Epithelial cell of esophagus (primary cell): ENCODE measurements around the gene KIF2A.

Experiments used
- DNase-seq: peaks from one replicate; pipeline ENCODE4 v3.0.0; 2010; ENCODE audit warnings: low read depth
- H3K4me3 ChIP-seq: 2 replicates; pipeline ENCODE4 v1.5.1; 2011; ENCODE audit warnings: mild to moderate bottlenecking, low read length, control low read depth
- TF ChIP-seq, protein P1 (sequence below): IDR thresholded peaks from 2 replicates; pipeline ENCODE4 v1.5.1; 2011; ENCODE audit warnings: low read depth, mild to moderate bottlenecking, low read length, control low read depth, inconsistent platforms; ENCODE audit not compliant: insufficient read depth; ENCODE audit errors: missing control alignments

The KIF2A gene

DNA sequence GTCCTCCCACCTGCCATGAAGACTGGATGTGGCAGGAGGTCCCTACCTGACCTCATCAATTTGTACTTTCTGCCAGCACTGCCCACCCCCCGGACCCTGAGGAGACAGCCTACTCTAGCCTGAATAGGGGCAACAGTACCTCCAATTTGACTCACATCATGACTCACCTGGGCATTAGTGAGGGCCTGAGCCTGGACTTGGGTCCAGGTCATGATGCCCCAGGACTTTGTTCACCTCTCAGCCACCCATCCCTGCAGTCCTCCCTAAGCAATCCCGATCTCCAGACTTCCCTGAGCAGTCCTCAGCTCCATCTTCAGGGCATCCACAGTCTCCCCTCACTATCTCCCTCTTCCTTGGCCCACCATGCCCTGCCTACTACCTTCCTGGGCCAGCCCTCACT, 28.1 kb downstream of the KIF2A start:
- no peak overlapping the region for H3K4me3 ChIP-seq
- TF ChIP-seq, protein P1, sequence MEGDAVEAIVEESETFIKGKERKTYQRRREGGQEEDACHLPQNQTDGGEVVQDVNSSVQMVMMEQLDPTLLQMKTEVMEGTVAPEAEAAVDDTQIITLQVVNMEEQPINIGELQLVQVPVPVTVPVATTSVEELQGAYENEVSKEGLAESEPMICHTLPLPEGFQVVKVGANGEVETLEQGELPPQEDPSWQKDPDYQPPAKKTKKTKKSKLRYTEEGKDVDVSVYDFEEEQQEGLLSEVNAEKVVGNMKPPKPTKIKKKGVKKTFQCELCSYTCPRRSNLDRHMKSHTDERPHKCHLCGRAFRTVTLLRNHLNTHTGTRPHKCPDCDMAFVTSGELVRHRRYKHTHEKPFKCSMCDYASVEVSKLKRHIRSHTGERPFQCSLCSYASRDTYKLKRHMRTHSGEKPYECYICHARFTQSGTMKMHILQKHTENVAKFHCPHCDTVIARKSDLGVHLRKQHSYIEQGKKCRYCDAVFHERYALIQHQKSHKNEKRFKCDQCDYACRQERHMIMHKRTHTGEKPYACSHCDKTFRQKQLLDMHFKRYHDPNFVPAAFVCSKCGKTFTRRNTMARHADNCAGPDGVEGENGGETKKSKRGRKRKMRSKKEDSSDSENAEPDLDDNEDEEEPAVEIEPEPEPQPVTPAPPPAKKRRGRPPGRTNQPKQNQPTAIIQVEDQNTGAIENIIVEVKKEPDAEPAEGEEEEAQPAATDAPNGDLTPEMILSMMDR = no peak
- DNase-seq = no peak

DNA sequence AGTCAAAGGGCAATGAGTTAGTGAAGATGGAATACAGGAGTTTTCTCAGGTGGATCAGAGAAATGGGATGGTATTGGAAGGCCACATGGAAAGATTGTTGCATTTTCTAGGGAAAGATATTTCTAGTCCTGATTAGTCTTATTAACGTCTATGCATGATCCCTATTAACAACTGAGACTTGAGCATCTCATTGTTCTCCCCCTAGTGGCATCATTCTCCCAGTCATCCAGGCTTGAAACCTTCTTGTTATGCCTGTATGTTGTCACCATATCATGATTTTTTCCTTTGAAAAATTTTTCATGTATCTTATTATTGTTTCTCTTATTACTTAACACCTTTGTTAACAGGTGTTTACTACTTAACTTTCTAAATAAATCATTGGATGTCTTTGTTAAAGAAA, 34.4 kb downstream of the KIF2A start:
- no peak overlapping the region for H3K4me3 ChIP-seq
- TF ChIP-seq, protein P1 = peak; percentile 60
- DNase-seq = peak; percentile 65

DNA sequence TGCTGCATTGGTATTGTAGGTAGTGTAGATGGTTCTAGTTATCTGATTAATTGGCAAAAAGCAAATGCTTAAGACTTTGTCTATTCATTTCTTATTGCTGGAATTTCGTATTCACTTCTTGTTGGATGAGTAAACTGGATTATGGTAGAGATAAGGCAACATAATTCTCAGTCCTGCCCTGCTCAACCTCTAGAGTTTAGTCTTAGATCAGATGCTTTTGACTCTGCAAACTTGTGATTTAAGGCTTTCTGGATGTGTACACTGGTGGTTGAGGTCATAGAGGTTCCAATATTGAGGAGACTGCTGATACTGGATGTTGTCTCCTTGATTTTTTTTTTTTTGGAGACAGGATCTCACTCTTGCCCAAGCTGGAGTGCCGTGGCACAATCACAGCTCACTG, 35.0 kb downstream of the KIF2A start:
- TF ChIP-seq, protein P1 = no peak
- no peak for DNase-seq
- no peak overlapping the region for H3K4me3 ChIP-seq

DNA sequence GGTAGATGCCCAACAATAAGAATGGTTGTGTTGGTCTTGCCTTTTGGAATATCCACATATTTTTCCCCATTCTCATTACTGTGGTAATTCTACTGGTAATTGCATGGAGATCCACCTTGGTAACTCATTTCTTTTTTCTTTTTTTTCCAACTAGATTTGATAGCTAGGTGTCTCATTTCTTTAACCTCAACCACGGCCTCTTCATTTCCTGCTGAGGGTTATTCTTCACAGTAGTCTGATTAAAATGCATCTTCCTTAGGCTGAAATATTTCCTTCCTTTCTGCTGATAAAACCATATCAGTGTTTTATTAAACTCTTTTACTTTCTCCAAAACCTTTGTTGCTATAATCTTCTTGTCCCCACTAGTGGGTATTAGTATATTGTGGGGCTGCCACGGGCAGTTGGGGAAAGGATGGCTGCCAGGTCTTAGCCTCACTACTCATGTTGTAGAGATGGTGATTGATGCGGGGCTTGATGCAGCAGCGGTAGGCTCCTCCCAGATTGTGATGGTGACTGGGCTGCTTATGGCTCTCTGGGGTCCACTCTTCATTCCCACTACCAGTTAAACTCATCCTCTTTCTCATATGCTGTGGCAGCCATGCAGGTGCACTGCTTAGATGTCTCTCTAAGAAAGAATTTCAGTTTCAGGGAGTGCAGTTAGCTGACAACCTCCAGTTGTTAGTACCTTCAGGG, 35.9 kb downstream of the KIF2A start:
- TF ChIP-seq, protein P1 = no peak
- no peak for DNase-seq
- H3K4me3 ChIP-seq = no peak overlapping the region

DNA sequence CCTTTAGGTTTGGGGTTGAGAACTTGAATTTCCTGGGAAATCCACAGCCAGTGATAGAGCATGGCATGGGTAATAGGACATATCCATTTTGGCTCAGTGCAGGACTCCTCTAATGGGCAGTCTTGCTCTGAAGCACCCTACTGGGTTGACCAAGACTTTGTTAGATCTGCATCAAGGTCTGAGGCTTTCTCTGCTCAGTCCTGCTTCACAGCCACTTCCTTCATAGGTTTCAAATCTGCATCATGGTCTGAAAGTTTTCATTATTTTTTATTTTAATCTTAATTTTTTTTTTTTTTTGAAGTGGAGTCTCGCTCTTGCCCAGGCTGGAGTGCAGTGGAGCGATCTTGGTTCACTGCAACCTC, 36.5 kb downstream of the KIF2A start:
- no peak overlapping the region for H3K4me3 ChIP-seq
- TF ChIP-seq, protein P1 = no peak
- DNase-seq = no peak

DNA sequence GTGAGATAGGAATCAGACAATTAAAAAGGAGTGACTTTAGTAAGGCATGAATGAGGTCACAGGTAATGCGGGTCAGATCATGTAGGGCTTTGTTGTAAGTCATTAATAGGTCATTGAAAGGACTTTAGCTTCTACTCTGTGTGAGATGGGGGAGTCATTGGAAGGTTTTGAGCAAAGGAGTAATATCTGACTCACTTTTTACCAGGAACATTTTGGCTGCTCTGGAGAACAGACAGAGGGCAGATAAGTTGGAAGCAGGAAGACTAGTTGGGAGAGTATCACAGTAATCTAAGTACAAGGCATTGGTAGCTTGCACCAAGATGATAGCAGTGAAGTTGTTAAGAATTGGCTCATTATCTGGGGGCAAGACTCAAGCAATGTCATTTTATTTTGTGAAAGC, 37.4 kb downstream of the KIF2A start:
- peak; percentile 32 for DNase-seq
- TF ChIP-seq, protein P1 = no peak
- no peak overlapping the region for H3K4me3 ChIP-seq

DNA sequence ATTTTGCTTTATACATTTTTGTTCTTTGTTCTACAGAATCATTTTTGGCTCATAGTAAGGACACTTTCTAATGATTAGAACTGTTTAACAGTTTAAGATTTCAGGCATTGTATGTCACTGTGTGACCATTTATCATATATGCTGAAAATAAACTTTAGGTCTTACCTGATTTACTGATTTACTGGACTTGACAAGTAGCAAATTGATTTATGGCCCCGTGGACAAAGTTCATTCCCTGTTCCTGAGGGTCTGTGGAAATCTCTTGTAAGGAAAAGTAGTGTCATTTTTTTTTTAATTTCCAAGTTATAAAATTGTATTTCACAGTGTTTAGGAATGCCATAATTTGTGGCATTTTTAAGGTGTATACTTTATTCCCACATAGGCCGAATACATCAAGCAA, 40.7 kb downstream of the KIF2A start:
- no peak for DNase-seq
- no peak overlapping the region for H3K4me3 ChIP-seq
- TF ChIP-seq, protein P1 = no peak
